GM11168 (cell line): ENCODE data around the gene NANOS3.

Source experiments
- in situ Hi-C: fragments of 300-500 bp; cut with MboI; formaldehyde crosslinking; loops from one replicate; pipeline ENCODE4 v1.12.0; 2022; ENCODE audit warnings: low sequenced_read_pairs; ENCODE audit not compliant: unreplicated experiment

The NANOS3 gene

GRCh38 chr19:13842291-13843103 lies 34.4 kb upstream of the NANOS3 start:
- in situ Hi-C loops: no loop called here

- in situ Hi-C loops: no loop called here
These were observed 33.6 kb upstream of the NANOS3 start for GRCh38 chr19:13843104-13843921.

DNA sequence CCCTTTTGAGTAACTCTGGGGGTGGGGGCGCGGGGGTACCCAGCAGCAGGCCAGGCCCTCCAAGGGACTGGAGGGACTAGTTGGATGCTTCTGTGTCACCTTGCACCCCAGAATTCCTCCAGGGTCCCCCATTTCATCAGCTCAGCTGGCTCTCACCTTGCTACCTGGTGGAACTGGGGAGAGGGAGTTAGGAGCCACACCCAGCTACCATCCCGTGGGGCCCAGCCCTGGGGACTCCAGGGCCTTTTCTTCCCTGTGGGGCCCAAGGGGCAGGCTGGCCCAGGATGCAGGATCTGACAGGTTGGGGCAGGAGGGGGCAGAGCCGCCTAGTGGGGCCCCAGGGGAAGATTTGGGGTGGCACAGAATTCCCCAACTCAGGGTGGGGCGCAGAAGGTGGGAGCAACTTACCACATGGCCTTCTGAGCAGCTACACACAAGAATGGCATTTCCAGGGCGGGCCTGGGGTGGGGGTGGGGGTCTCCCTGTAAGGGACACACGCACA lies 32.8 kb upstream of the NANOS3 start:
- in situ Hi-C loops: no loop called here

- in situ Hi-C loops: no loop called here
These were observed 30.2 kb upstream of the NANOS3 start for GRCh38 chr19:13846557-13847406.

GRCh38 chr19:13847407-13848339 lies 29.3 kb upstream of the NANOS3 start:
- in situ Hi-C loops: no loop called here

- in situ Hi-C loops: no loop called here
These were observed 28.6 kb upstream of the NANOS3 start for GRCh38 chr19:13848340-13848677.

GRCh38 chr19:13848798-13849676 lies 27.9 kb upstream of the NANOS3 start:
- in situ Hi-C loops: no loop called here

- in situ Hi-C loops: loop anchor here (25.0 kb wide), 1 partner anchor 563 kb away; no protein-coding TSS in a partner anchor
These were observed 26.7 kb upstream of the NANOS3 start for GRCh38 chr19:13849991-13850909.

GRCh38 chr19:13850910-13851733 lies 25.8 kb upstream of the NANOS3 start:
- in situ Hi-C loops: loop anchor here (25.0 kb wide), 1 partner anchor 564 kb away; no protein-coding TSS in a partner anchor

DNA sequence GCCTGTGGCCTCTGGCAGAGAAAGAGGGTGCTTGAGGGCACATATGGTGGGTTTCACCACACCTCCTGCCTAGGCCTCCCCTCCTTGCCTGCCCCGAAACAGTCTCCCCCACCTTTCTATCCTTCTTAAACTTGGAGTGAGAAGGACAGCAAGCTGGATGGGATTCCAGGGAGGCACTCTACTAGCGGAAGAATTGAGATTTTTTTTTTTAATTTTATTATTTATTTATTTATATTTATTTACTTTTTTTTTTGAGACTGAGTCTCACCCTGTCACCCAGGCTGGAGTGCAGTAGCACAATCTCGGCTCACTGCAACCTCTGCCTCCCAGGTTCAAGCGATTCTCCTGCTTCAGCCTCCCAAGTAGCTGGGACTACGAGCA lies 25.2 kb upstream of the NANOS3 start:
- in situ Hi-C loops: loop anchor here (25.0 kb wide), 1 partner anchor 564 kb away; no protein-coding TSS in a partner anchor

DNA sequence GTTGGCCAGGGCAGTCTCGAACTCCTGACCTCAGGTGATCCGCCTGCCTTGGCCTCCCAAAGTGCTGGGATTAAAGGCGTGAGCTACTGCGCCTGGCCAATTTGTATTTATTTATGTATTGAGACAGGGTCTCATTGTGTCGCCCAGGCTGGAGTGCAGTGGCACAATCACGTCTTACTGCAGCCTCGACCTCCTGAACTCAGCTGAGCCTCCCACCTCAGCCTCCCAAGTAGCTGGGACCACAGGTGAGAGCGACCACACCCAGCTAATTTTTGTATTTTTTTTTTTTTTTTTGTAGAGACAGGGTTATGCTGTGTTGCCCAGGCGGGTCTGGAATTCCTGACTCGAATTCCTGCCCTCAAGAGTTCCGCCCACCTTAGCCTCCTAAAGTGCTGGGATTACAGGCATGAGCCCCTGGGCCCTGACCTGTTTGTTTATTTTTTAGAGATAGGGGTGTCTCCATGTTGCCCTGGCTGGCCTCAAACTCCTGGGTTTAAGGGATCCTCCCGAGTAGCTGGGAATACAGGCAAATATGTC lies 24.7 kb upstream of the NANOS3 start:
- in situ Hi-C loops: loop anchor here (25.0 kb wide), 1 partner anchor 565 kb away; no protein-coding TSS in a partner anchor

DNA sequence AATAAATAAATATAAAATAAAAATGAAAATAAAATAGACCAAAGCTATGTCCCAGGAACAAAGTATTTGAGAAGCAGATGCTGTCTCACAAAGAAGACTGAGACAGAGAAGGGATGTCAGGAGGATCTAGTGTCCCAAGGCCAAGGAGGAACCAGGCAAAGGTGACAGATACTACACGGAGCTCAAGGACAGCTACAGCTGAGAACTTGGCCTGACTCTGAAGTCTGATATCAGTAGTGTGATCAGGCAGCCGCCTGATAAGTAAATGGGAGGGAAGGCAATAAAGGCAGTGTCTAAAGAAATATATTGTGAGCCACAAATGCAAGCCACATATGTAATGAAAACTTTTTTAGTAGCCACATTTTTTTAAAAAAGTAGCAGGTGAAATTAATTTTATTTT lies 20.4 kb upstream of the NANOS3 start:
- in situ Hi-C loops: loop anchor here (5.0 to 25.0 kb wide), 2 partner anchors 79 to 569 kb away; no protein-coding TSS in a partner anchor

- in situ Hi-C loops: loop anchor here (5.0 to 25.0 kb wide), 2 partner anchors 82 to 572 kb away; no protein-coding TSS in a partner anchor
These were observed 17.5 kb upstream of the NANOS3 start for GRCh38 chr19:13859361-13859880.

DNA sequence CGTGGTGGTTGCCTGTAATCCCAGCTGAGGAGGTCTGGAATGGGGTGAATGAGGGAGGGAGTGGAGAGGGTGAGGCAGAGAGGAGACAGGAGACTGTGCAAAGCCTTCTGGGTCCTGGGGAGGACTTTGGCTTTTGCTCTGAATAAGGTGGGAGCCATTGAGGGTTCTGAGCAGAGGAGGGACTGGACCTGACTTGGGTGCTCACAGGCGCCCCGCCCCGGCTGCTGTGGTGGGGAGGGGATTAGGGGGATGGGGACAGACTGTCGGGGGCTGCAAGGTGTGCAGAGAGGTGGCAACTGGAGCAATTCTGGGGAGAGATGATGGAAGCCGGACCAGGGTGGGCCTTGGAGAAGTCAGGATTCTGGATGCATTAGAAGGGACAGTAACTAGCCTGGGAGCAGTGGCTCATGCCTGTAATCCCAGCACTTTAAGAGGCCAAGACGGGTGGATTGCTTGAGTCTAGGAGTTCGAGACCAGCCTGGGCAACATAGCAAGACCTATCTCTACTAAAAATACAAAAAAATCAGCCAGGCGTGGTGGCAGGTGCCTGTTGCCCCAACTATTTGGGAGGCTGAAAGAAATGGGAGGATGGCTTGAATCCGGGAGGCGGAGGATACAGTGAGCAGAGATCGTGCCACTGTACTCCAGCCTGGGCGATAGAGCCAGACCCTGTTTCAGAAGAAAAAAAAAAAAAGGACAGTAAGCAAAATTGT lies 16.1 kb upstream of the NANOS3 start:
- in situ Hi-C loops: loop anchor here (10.0 to 25.0 kb wide), 2 partner anchors 256 to 574 kb away; no protein-coding TSS in a partner anchor

DNA sequence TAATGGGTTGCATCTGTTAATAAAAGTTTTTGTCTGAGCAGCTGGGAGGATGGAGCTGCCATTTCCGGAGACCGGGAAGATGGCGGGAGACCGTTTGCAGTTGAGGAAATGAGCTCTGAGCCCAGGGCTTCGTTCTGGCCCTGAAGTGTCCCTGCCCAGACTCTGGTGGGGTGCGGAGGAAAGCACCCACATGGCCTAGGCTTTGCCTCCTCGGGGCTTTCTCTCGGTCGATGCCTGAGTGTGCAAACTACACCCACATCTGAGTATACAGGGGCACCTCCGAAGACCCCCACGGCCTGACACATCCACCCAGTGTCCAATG lies 15.6 kb upstream of the NANOS3 start:
- in situ Hi-C loops: loop anchor here (10.0 to 25.0 kb wide), 2 partner anchors 257 to 574 kb away; no protein-coding TSS in a partner anchor
